GM12878 (cell line): ENCODE data around the gene DNMT3A.

ENCODE experiments used
- MTA3 ChIP-seq: IDR thresholded peaks from 2 replicates; pipeline ENCODE4 v1.6.1; 2012; ENCODE audit warnings: low read length, inconsistent platforms, borderline replicate concordance
- NFYA ChIP-seq: IDR thresholded peaks from 2 replicates; pipeline ENCODE4 v1.6.1; 2011; ENCODE audit warnings: low read depth, mild to moderate bottlenecking, low read length, improper control_type of control experiment, borderline replicate concordance
- PML ChIP-seq: IDR thresholded peaks from 2 replicates; pipeline ENCODE4 v1.6.1; 2012; ENCODE audit warnings: low read length, inconsistent platforms
- RELA ChIP-seq: fragments of 450-650 bp; IDR thresholded peaks from 2 replicates; pipeline ENCODE4 v1.8.0; 2014; ENCODE audit warnings: borderline replicate concordance; ENCODE audit not compliant: partially characterized antibody
- SREBF1 ChIP-seq: IDR thresholded peaks from 2 replicates; pipeline ENCODE4 v1.6.1; 2012; ENCODE audit warnings: mild to moderate bottlenecking, low read length

DNA sequence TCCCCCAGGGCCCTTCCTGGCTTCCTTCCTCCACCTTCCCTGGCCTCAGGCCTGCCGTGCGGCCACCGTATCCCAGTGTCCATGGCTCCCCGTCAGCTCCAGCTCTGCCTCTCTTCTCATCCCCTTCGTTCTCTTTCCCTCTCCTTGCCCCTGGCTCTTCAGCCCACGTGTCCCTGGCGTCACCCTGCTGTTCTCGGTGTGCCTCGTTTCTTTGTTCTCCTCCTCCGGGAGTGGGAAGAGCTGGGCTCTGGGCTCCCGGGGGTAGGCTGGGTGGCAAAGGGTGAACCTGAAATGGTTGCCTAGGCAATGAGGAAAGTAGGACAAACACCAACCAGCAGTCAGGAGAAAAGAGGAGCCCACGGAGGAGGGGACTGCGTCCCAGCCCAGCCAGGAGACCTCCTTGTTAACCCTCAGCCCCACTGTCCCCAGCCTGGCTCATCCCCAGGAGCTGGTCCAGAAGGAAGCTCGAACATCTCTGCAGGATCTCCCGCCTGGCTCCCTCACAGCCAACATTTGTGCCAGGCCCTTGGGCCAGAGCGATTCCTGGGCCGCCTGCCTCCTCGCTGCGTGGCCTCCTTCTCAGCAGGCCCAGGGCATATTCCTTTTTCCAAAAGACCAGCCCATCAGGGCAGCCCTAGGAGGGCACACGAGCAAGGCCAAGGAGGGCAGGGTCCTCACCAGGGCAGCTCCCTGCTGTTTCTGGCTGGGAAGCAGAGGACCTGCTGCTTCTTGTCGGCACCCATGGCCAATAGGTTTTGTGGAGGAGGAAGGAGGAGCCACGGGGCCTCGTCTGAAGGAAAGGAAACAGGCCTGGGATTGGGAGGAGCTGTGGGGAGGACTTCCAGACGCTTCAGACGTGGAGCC lies 30.9 kb upstream of the DNMT3A start:
- TF ChIP-seq PML (no peak), NFYA (no peak), RELA (no peak), MTA3 (no peak), SREBF1 (no peak)
